Epithelial cell of proximal tubule (primary cell): Measurements from ENCODE around the gene GNG3. TPM values are rescaled to one million over a fixed set of nuclear protein-coding genes. Genes with fewer than 3 reads are reported as not detected.
A peak's percentile ranks its signal among the peaks of the same experiment; 100 is the strongest.

Source experiments
- DNase-seq: peaks from one replicate; pipeline ENCODE4 v3.0.0-alpha.2; 2011; ENCODE audit warnings: low read depth
- H3K4me3 ChIP-seq: 2 replicates; pipeline ENCODE4 v1.5.1; 2011; ENCODE audit warnings: low read depth, mild to moderate bottlenecking, low read length
- total RNA-seq: library from RNA; depleted of rRNA; stranded (reverse); fragments of >200 nt; gene quantifications from 2 replicates; pipeline ENCODE4 v1.2.3, GENCODE V29; 2015
- TF ChIP-seq, protein P1 (sequence below): conservative IDR thresholded peaks from 2 replicates; pipeline ENCODE4 v1.5.1; 2012; ENCODE audit warnings: low read depth, mild to moderate bottlenecking, low read length

Gene GNG3
- total RNA-seq, 1 donor from 2014 or later, result not detected

- TF ChIP-seq, protein P1, sequence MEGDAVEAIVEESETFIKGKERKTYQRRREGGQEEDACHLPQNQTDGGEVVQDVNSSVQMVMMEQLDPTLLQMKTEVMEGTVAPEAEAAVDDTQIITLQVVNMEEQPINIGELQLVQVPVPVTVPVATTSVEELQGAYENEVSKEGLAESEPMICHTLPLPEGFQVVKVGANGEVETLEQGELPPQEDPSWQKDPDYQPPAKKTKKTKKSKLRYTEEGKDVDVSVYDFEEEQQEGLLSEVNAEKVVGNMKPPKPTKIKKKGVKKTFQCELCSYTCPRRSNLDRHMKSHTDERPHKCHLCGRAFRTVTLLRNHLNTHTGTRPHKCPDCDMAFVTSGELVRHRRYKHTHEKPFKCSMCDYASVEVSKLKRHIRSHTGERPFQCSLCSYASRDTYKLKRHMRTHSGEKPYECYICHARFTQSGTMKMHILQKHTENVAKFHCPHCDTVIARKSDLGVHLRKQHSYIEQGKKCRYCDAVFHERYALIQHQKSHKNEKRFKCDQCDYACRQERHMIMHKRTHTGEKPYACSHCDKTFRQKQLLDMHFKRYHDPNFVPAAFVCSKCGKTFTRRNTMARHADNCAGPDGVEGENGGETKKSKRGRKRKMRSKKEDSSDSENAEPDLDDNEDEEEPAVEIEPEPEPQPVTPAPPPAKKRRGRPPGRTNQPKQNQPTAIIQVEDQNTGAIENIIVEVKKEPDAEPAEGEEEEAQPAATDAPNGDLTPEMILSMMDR, result no peak
Observed at GRCh38 chr11:62719302-62719978, 12.0 kb downstream of the GNG3 start.

DNA sequence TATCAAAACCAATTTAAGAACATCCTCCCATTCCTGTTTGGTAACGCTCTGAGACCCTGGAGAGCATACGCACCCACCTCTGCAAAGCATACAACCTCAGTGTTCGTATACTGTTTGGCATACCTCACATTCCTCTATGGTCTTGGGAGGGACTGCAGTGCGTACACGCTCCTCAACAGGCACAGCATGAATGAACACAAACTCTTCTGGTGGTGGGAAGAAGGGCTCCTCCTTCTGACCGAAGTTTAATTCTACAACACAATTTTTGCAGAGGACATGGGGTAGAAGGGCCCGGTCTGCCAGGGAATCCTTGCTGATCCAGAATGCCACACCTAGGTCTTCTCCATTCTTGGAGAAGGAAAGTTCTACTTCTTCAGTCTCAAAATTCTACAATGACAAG, 14.5 kb downstream of the GNG3 start:
- H3K4me3 ChIP-seq, result no peak overlapping the region
- DNase-seq, result no peak
- TF ChIP-seq, protein P1, result no peak

More at GRCh38 chr11:62719302-62719978, 12.0 kb downstream of the GNG3 start:
- no peak overlapping the region for H3K4me3 ChIP-seq
- DNase-seq, result no peak

DNA sequence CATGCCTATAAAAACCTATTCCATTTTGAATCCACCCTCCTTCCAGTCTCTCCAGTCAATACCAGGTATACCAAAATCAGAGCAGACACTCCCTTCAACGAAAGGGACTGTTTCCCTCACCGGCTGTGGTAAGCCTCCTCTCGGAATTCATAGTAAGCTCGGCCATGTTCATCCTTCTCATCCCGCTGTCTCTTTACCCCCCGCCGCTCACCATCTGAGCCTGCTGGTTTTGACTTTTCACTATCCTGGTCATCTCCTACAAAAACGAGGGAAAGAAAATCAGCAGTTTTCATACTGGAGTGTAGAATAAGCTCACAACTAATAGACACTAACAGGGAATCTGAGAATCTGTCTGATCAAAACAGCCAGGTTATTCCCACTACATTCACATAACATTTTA, 16.7 kb downstream of the GNG3 start:
- peak overlapping the region; percentile 90 for H3K4me3 ChIP-seq
- DNase-seq, result no peak
- TF ChIP-seq, protein P1, result no peak

DNA sequence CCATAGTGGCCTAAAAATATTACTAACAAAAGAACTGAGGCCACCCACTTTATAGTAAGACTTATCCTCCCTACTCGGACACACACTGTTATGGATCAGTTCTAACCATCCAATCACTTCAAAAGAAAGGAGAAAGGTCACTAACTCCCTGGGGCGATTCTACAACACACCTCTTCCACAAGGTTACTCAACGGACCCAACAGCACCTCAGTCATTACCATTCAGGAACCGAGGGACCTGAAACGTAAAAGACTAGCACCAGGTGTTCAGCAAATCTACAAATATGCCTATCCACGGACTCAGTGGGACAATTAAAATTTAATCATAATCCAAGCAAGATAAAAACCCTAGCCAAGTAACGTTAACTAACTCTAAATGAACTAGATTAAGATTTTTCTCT, 18.2 kb downstream of the GNG3 start:
- peak overlapping the region; percentile 90 for H3K4me3 ChIP-seq
- TF ChIP-seq, protein P1, result no peak
- DNase-seq, result no peak

GRCh38 chr11:62726156-62726914, 18.9 kb downstream of the GNG3 start:
- no peak for DNase-seq
- H3K4me3 ChIP-seq, result peak overlapping the region; percentile 90
- TF ChIP-seq, protein P1, result no peak

GRCh38 chr11:62726915-62727164, 19.4 kb downstream of the GNG3 start:
- no peak for DNase-seq
- TF ChIP-seq, protein P1, result no peak
- peak overlapping the region; percentile 90 for H3K4me3 ChIP-seq
